GM18861 (cell line): ENCODE results near the gene DDX25.

Experiments
- ATAC-seq: cut with Tn5 transposase; IDR thresholded peaks from one replicate; pipeline ENCODE4 v1.9.1; 2021; ENCODE audit not compliant: unreplicated experiment

The DDX25 gene

DNA sequence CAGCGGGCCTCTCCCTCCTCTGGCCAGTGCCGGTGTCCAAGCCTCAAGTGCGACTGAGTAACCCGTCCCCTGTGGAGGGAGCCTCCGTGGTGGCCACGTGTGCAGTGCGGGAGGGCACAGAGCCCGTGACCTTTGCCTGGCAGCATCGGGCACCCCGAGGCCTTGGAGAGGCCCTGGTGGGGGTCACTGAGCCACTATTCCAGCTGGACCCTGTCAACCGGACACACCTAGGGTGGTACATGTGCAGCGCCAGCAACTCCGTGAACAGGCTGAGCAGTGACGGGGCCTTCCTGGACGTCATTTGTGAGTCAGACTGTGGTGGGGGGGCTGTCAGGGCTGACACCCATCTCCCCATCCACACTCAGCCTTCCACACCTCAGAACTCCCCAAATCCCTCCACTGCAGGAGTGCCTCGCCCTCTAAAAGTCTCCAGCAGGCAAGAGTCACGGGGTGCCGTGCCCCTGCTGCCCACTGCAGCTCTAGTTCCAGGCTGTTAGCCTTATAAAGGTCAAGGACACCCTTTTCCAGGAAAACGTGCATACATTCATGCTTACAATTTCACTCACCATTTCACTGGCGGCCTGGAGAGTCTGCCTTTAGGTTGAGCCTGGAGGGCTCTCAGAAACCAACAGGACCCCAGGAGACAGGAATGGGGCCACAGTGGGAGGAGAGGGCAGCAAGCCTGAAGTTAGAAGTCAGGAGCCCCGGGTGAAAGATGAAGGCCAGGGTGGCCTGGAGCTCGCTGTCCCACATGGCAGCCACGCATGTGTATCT is 44.2 kb downstream of the DDX25 start:
- no peak for ATAC-seq

GRCh38 chr11:125949271-125950177 is 45.2 kb downstream of the DDX25 start:
- ATAC-seq: no peak

GRCh38 chr11:125950178-125950490 is 45.8 kb downstream of the DDX25 start:
- no peak for ATAC-seq

- no peak for ATAC-seq
Measured at GRCh38 chr11:125950696-125951651, 46.7 kb downstream of the DDX25 start.

- ATAC-seq: no peak
Measured at GRCh38 chr11:125951731-125952130, 47.4 kb downstream of the DDX25 start.

GRCh38 chr11:125952559-125952958 is 48.3 kb downstream of the DDX25 start:
- ATAC-seq: no peak

DNA sequence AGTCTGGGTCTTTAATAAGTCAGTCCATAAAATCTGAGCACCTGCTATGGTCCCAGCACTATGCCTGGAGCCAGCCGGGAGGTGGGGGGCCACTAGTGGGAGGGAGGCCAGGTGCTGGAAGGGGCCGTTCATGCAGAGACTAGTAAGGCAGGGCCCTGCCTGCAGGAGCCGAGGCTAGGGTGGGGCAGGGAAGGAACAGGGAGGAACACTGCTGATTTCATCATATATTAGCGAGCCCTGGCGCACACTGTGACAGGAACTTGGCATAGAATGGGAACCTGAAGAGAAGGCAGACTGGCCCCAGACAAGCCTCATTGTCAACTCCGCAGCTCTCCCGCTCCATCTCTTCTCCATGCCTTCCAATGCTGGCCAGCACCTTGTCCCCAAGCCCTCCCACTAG is 48.7 kb downstream of the DDX25 start:
- no peak for ATAC-seq

GRCh38 chr11:125953401-125953935 is 49.2 kb downstream of the DDX25 start:
- no peak for ATAC-seq

DNA sequence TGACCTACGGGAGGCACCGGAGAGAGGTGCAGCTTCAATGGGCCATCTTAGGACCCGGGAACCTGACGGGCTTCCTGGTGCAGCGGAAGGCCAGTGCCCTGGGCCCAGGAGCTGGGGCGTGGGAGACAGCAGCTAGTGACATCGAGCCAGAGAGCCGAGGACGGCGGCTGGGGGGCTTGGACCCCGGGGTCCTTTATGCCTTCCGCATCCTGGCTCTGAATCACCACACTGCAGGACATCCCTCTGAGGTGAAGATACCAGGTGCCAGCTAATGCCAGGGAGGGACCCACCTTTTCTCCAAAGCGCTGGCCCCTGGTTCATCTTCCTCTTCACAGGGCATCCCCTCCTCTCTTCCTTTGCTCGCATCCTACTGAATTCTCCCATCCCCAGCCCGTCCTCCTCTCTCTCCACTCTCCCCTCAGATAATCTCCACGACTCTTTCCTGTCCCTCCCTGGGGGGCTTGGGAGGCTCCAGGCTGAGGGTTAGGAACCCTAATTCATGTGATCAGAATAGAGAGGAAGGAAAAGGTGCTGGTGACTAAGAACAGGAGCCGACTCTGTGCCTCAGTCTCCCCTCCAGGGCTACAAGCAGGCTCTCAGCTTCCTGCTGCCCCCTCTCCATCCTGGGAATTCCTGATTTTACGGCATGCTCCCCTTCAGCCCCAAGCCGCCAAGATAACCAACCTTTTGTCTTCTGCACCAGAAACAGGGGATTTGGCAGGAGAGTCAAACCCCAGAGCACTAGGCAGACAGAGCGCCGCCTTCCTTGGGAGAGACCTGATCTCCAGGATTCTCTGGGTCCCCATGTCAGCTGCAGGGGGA is 50.0 kb downstream of the DDX25 start:
- ATAC-seq: no peak

DNA sequence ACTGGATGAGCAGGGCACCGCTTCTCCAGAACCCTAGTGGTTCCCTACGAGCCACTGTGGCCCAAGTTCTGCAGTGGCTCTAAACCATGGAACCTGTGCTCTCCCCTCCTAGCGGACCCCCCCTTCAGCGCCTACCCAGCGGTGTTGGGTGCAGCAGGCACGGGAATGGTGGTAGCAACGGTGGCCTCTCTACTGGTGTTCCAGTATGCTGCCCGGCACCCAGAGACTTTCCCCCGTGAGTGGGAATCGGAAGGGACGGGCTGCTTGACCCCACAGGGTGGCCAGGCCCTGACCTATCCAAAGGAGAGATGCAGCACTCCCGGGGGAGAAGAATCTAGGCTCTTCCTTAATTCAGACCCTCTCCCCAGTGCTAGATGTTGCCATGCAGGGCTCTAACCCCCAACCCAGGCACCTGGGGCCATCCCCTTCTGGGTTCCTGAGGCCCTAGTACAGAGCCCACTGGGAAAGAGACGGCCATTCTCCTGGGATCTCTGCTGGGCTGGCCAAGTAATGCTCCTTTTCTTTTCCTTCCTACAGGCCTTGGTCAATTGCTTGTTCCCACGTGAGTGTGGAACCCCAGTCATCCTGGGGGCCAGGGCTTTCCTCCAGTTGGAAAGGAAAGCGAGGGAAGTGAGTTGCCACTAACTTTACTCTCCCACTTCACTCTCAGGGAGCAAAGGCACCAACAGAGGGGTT is 50.8 kb downstream of the DDX25 start:
- ATAC-seq: no peak

DNA sequence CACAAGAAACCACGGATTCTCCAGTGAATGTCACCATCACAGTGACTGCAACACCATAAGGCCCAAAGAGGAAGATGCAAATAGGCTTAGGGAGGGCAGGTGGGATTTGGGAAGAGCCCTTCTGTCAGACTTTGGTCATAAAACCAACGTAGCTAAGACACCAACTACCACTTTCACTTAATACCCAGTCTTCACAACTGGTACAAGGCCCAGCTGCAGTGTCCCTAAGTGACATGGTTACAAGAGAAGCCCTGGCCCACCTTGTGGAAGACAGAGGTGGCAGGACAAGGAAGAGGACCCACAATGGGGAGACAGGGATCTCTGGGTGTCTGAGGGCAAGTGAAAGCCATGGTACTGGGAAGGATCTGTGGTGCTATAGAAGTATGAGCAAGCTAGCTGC is 51.5 kb downstream of the DDX25 start:
- ATAC-seq: no peak

DNA sequence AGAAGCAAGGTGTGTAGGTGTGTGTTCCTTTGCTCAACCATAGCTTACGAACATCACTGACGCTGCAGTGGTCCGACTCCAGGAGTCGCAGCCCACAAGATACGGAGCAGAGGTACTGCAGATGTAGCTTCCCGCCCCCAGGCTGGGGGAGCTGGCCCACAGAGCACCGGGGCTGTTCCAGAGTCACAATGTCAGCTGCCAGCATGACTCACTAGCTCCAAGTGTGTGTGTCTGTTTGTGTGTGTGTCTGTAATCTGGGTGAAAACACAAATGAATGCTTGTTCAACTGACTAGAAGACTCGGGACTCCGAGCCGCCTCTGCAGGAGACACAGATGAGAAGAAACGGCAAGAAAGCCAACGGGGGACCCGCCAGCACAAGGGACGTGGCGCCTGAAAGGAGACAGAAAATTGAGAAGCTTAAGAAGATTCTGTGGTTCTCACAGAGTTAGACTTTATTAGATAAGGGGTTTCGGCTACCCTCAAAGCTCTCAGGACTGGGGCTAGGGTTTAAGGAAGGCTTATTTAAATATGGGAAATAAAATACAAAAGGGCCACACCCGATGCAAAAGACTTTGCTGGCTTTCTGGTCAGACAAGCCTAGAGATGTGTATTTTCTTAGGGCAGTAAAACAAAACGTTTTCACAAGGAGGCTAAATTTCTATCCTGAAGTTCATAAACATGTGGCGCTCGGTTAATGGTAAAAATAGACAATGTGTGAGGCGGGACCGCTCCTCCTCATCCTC is 52.3 kb downstream of the DDX25 start:
- no peak for ATAC-seq

- no peak for ATAC-seq
Measured at GRCh38 chr11:125957618-125958332, 53.5 kb downstream of the DDX25 start.

GRCh38 chr11:125958872-125959400 is 54.6 kb downstream of the DDX25 start:
- no peak for ATAC-seq

DNA sequence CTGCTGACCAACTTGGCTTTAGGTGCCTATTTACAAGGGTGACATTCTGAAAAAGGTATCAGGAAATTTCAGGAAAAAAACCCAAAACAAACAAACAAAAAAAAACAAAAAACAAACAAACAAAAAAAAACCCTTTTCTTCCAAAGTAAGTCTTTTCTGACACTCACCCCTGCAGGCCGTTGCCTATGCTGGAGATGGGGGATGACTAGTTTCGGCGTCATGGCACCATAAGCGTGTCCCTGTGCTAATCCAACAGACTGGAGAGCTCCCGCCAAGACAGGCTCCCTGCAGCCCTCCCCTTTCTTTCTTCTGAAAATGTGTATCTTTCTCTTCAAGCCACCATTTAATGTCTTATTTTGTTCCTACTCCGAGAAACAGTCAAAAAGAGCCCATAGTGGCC is 55.2 kb downstream of the DDX25 start:
- no peak for ATAC-seq

DNA sequence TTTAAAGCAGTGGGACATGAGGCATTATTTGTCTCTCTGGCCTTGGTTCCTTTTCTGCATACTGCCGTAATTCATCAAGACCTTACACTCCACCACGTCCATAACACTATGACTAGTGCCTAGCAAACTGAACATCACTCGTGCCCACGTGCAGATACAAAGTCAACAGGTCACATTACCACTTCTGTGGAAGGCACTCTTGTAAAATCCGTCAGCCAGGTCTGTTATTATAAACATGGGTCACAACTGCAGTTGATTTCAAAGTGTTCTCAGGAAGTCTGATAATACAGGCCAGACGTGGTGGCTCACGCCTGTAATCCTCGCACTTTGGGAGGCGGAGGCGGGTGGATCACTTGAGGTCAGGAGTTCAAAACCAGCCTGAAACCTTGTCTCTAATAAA is 55.6 kb downstream of the DDX25 start:
- ATAC-seq: no peak

DNA sequence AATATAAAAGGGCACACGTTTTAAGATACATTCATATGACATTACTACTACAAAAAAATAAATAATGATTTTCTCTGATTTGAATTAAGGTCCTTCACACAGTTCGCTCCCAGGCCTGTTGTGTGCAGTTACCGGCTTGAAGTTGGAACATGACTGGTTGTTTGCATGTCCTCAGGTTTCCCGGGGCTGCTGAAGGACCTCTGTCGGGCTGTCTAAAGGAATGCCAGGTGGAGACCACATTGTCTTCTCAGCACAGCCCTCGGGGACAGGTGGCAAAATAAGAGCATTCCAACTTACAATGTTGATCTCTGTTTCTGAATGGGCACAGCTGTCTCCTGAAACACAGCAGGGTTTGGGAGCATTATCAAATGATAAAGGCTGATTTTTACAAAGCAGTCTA is 56.5 kb downstream of the DDX25 start:
- ATAC-seq: no peak

- ATAC-seq: no peak
Measured at GRCh38 chr11:125967515-125967914, 63.2 kb downstream of the DDX25 start.
